Endothelial cell of umbilical vein (primary cell): ENCODE results near the gene HES7. TPM values are rescaled to one million over a fixed set of nuclear protein-coding genes. Genes with fewer than 3 reads are reported as not detected.

Experiments used
- BruUV-seq: library from RNA; stranded (reverse); fragments of 400-500 nt; replicated peaks from 2 replicates; lab custom pipeline; 2021; lab: Mats Ljungman, UMichigan
- CTCF ChIA-PET: fragments of 300-600, 350-600 bp; sonication (Branson Sonifier 250); formaldehyde crosslinking; loops from one replicate; lab custom pipeline; 2021; ENCODE audit warnings: antibody characterized with exemption, inconsistent platforms; lab: Charles Lee
- POLR2A ChIA-PET: fragments of 300-600, 350-600 bp; sonication (Branson Sonifier 250); formaldehyde crosslinking; loops from one replicate; lab custom pipeline; 2021; ENCODE audit warnings: antibody characterized with exemption, inconsistent platforms; lab: Charles Lee
- DNase-seq: peaks from one replicate; pipeline ENCODE4 v3.0.0-alpha.2; 2011; ENCODE audit warnings: low read depth, low spot score
- FAIRE-seq: peaks from 2 replicates; lab custom pipeline; 2011; peaks lifted over from hg19 to GRCh38; lab: Jason Lieb, UNC
- H2AFZ ChIP-seq: 2 replicates; pipeline ENCODE4 v1.6.0; 2012; ENCODE audit warnings: low read depth, low read length, control low read depth, inconsistent platforms
- H3K27ac ChIP-seq: 2 replicates; pipeline ENCODE4 v1.5.1; 2011; ENCODE audit warnings: low read depth, mild to moderate bottlenecking, control low read depth, low read length, moderate library complexity; ENCODE audit not compliant: insufficient read depth
- H3K27me3 ChIP-seq, 2 experiments: 2 replicates each; pipeline versions ENCODE4 v1.6.0 to v1.6.1; 2011; ENCODE audit warnings: low read length in 2 of 2, mixed read lengths in 1 of 2; ENCODE audit not compliant: control insufficient read depth in 2 of 2, insufficient read depth in 2 of 2
- H3K36me3 ChIP-seq, 2 experiments: 2 replicates in 1 of 2; 3 replicates in 1 of 2; pipeline ENCODE4 v1.5.1; 2011; ENCODE audit warnings: low read length in 2 of 2, mild to moderate bottlenecking in 1 of 2, moderate library complexity in 1 of 2; ENCODE audit not compliant: control insufficient read depth in 2 of 2, insufficient read depth in 2 of 2; ENCODE audit errors: extremely low read depth in 1 of 2
- H3K4me1 ChIP-seq: 3 replicates; pipeline ENCODE4 v1.5.1; 2011; ENCODE audit warnings: mild to moderate bottlenecking, low read length; ENCODE audit not compliant: control insufficient read depth, insufficient read depth; ENCODE audit errors: extremely low read depth
- H3K4me2 ChIP-seq: 2 replicates; pipeline ENCODE4 v1.6.1; 2011; ENCODE audit warnings: low read length, control low read depth, mixed read lengths; ENCODE audit not compliant: insufficient read depth
- H3K4me3 ChIP-seq, 3 experiments: fragments of 200-600 bp in 1 of 3; sonication (generic), shearing (Covaris generic) in 1 of 3; replicated peaks in 1 of 3; 2 replicates each; pipeline ENCODE4 v1.5.1; 2011 to 2016; ENCODE audit warnings: control low read depth in 3 of 3, low read length in 3 of 3, mild to moderate bottlenecking in 2 of 3, inconsistent platforms in 1 of 3, low read depth in 1 of 3, moderate library complexity in 1 of 3; ENCODE audit not compliant: insufficient read depth in 1 of 3
- H3K79me2 ChIP-seq: 2 replicates; pipeline ENCODE4 v1.6.0; 2012; ENCODE audit warnings: low read length, inconsistent platforms; ENCODE audit not compliant: control insufficient read depth, insufficient read depth
- H3K9ac ChIP-seq: replicated peaks from 2 replicates; pipeline ENCODE3; 2011; ENCODE audit warnings: low read length, control low read depth; ENCODE audit not compliant: insufficient read depth; ENCODE audit errors: extremely low read depth
- H3K9me1 ChIP-seq: replicated peaks from 3 replicates; pipeline ENCODE4 v1.6.0; 2011; ENCODE audit warnings: mild to moderate bottlenecking, low read length; ENCODE audit not compliant: control insufficient read depth, insufficient read depth; ENCODE audit errors: extremely low read depth
- H3K9me3 ChIP-seq: replicated peaks from 2 replicates; pipeline ENCODE4 v1.5.1; 2012; ENCODE audit warnings: low read length, inconsistent platforms; ENCODE audit not compliant: control insufficient read depth, insufficient read depth
- H4K20me1 ChIP-seq: replicated peaks from 2 replicates; pipeline ENCODE3; 2011; ENCODE audit warnings: mild to moderate bottlenecking, low read length; ENCODE audit not compliant: control insufficient read depth, insufficient read depth; ENCODE audit errors: extremely low read depth
- CTCF ChIP-seq, 2 donors: IDR thresholded peaks; 1 replicate in 1 of 2; 2 replicates in 1 of 2; pipeline ENCODE4 v1.5.1; 2011; ENCODE audit warnings: low read length in 2 of 2, mild to moderate bottlenecking in 2 of 2, moderate library complexity in 2 of 2, control low read depth in 1 of 2, inconsistent platforms in 1 of 2, low read depth in 1 of 2; ENCODE audit not compliant: insufficient read depth in 1 of 2; ENCODE audit errors: extremely low read depth in 1 of 2
- EZH2 ChIP-seq: IDR thresholded peaks from 2 replicates; pipeline ENCODE4 v1.6.1; 2012; ENCODE audit warnings: borderline replicate concordance, low read depth, mild to moderate bottlenecking, moderate library complexity, low read length, inconsistent platforms; ENCODE audit not compliant: severe bottlenecking
- FOS ChIP-seq: IDR thresholded peaks from 2 replicates; pipeline ENCODE4 v1.6.1; 2011; ENCODE audit warnings: mild to moderate bottlenecking, low read length, moderate library complexity, borderline replicate concordance; ENCODE audit not compliant: insufficient read depth
- GATA2 ChIP-seq: IDR thresholded peaks from 2 replicates; pipeline ENCODE4 v1.7.0; 2011; ENCODE audit warnings: low read depth, mild to moderate bottlenecking, moderate library complexity, mixed read lengths, low read length; ENCODE audit not compliant: insufficient read length, insufficient read depth
- JUN ChIP-seq: IDR thresholded peaks from 2 replicates; pipeline ENCODE4 v1.6.1; 2011; ENCODE audit warnings: borderline replicate concordance, low read depth; ENCODE audit not compliant: insufficient read length, insufficient read depth
- POLR2A ChIP-seq: IDR thresholded peaks from 2 replicates; pipeline ENCODE4 v1.6.1; 2012; ENCODE audit warnings: low read depth, mild to moderate bottlenecking, control low read depth, low read length
- POLR2AphosphoS5 ChIP-seq: IDR thresholded peaks from 2 replicates; pipeline ENCODE4 v1.6.1; 2012; ENCODE audit warnings: low read depth, mild to moderate bottlenecking, control low read depth, low read length, moderate library complexity; ENCODE audit not compliant: insufficient read depth
- dilution Hi-C: fragments of 300-500 bp; cut with MboI; formaldehyde crosslinking; loops from one replicate; pipeline ENCODE4 v1.15.0; 2019; ENCODE audit warnings: low sequenced_read_pairs; ENCODE audit not compliant: extremely low pct_ligation_motif_present
- intact Hi-C: fragments of 100-400 bp; cut with micrococcal nuclease; formaldehyde crosslinking; loops from one replicate; pipeline ENCODE4 v1.10.0; 2022
- polyA plus RNA-seq, 4 experiments: library from polyadenylated mRNA; depleted of rRNA in 3 of 4; stranded (reverse) in 3 of 4; unstranded in 1 of 4; fragments of >200 nt; gene quantifications; 2 replicates each; pipeline versions ENCODE4 v1.2.1 to v1.2.3, GENCODE V29; 2011 to 2012; ENCODE audit warnings: missing spikeins in 1 of 4
- total RNA-seq: library from RNA; stranded (reverse); gene quantifications from 2 replicates; pipeline ENCODE4 v1.2.3, GENCODE V29; 2021
- TF ChIP-seq, protein P1 (sequence below): IDR thresholded peaks from 2 replicates; pipeline ENCODE4 v1.6.1; 2011; ENCODE audit not compliant: insufficient read depth, insufficient read length

Gene HES7
- total and polyA plus RNA-seq, 2 donors (not counting 3 experiments of a cell fraction or from before 2014, with no cell fraction given) = 0.19 to 0.51 TPM

GRCh38 chr17:8138672-8139371, 14.9 kb upstream of the HES7 start:
- peak; percentile 97 for FAIRE-seq
- POLR2A ChIA-PET = interaction anchor here (0.8 to 1.3 kb wide), 2 partner anchors 13 to 34 kb away, joined by 3 to 5 read pairs; partner anchors contain the start of gene PER1
- no peaks in the 10 kb centered on the region for H3K9me3 ChIP-seq
- H3K36me3 ChIP-seq = peaks cover 0 to 24% of the 10 kb centered on the region in 2 experiments
- TF ChIP-seq CTCF (IDR thresholded peaks at IDR 0.05; ENCODE audit: extremely low read depth in 1 of 2, insufficient read depth in 1 of 2, low read depth in 1 of 2, low read length in 2 of 2) (peak; percentile 83 to 91), JUN (no peak), FOS (no peak), GATA2 (peak; percentile 29), EZH2 (no peak), POLR2A (no peak), POLR2AphosphoS5 (peak; percentile 79)
- TF ChIP-seq, protein P1, sequence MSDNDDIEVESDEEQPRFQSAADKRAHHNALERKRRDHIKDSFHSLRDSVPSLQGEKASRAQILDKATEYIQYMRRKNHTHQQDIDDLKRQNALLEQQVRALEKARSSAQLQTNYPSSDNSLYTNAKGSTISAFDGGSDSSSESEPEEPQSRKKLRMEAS = peak; percentile 61
- peak overlapping the region; percentile 90 for H3K9ac ChIP-seq
- peak overlapping the region; percentile 26 to 89 (median 80) for H3K4me3 ChIP-seq
- H3K4me2 ChIP-seq = peak overlapping the region; percentile 97
- CTCF ChIA-PET = interaction anchor here (1.1 to 5.6 kb wide), 10 partner anchors 12 to 162 kb away, joined by 3 to 72 read pairs (median 6); partner anchors contain the start of genes HES7 and PER1
- peak overlapping the region; percentile 88 for H3K27ac ChIP-seq
- peak; percentile 98 for DNase-seq
- H3K27me3 ChIP-seq = no peaks in the 10 kb centered on the region
- BruUV-seq = TSS peak; percentile 92
- no peaks in the 10 kb centered on the region for H3K9me1 ChIP-seq
- intact Hi-C loops = loop anchor here (1.0 kb wide), 7 partner anchors 12 to 161 kb away; no protein-coding TSS in a partner anchor
- H3K79me2 ChIP-seq = no peaks in the 10 kb centered on the region
- peaks cover 14% of the 10 kb centered on the region for H3K4me1 ChIP-seq
- no peaks in the 10 kb centered on the region for H4K20me1 ChIP-seq
- H2AFZ ChIP-seq = peak overlapping the region; percentile 85
- dilution Hi-C loops = no loop called here
